Measurements from ENCODE around the gene HLA-A. TPM values are rescaled to one million over a fixed set of nuclear protein-coding genes. Genes with fewer than 3 reads are reported as not detected.

HLA-A gene
- total and polyA plus RNA-seq, 2 of the 13 experiments (the other 11 are each of a cell fraction or from before 2014, with no cell fraction given) = 345 to 527 TPM

DNA sequence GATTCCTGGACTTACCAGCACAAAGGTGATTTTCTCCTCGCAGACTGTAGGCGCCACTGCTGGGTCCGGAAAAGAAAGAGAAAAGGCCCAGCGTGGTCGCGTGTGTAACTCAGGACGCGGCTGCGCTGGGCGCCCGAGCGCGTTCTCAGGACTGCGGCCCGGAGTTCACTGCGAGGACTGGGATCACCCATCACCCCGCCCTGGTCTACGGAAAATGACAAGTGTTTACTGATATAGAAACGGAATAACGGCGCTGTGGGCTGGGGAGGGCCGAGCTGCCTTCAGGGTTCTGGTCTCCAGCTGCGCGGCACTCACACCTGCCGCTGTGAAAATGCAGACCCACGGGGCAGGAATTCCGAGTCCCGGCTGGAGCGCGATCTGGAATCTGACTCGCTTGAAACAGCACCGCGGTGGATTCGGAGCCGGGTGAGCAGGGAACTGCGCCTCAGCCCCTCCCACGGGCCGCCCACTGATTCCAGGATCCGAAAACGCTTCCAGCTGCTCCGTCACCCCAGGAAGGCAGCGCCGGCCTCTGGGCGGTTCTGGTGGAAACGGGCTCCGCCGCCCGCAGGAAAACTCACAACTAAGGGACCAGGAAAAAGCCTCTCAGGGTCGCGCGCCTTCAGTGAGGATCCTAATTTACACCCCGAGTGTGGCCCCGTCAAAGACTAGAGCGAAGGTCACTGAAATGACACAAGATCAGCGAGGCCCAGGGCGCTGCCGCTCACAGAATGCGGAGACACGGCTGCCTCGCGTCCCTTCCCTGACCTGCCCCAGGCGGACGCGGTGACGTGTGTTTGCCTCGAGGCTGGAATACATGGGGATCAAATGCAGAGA, 34.5 kb downstream of the HLA-A start (continued):
- TF ChIP-seq ZFP90 (CRISPR knock-in tag; IDR thresholded peaks at IDR 0.05; ENCODE audit: borderline replicate concordance) = peak; percentile 45; the same call in 1 of the 2 replicates
- peak; percentile 61 for TF ChIP-seq ZNF205 (CRISPR knock-in tag; IDR thresholded peaks at IDR 0.05)
- no peak; the same call in 1 of the 2 replicates for TF ChIP-seq PHF20 (CRISPR knock-in tag; IDR thresholded peaks at IDR 0.05)
- peak; percentile 34; the same call in 1 of the 2 replicates for TF ChIP-seq MEIS2 (CRISPR knock-in tag; IDR thresholded peaks at IDR 0.05)
- 0 out of 2 replicates have a peak, but pooled peaks have one; percentile 37 for TF ChIP-seq ZBTB38 (CRISPR knock-in tag; IDR thresholded peaks at IDR 0.05)
- no peak for TF ChIP-seq SCMH1 (CRISPR knock-in tag; IDR thresholded peaks at IDR 0.05; ENCODE audit: borderline replicate concordance)
- TF ChIP-seq RBAK (CRISPR knock-in tag; IDR thresholded peaks at IDR 0.05) = 0 out of 2 replicates have a peak, but pooled peaks have one; percentile 38
- TF ChIP-seq, protein P1, sequence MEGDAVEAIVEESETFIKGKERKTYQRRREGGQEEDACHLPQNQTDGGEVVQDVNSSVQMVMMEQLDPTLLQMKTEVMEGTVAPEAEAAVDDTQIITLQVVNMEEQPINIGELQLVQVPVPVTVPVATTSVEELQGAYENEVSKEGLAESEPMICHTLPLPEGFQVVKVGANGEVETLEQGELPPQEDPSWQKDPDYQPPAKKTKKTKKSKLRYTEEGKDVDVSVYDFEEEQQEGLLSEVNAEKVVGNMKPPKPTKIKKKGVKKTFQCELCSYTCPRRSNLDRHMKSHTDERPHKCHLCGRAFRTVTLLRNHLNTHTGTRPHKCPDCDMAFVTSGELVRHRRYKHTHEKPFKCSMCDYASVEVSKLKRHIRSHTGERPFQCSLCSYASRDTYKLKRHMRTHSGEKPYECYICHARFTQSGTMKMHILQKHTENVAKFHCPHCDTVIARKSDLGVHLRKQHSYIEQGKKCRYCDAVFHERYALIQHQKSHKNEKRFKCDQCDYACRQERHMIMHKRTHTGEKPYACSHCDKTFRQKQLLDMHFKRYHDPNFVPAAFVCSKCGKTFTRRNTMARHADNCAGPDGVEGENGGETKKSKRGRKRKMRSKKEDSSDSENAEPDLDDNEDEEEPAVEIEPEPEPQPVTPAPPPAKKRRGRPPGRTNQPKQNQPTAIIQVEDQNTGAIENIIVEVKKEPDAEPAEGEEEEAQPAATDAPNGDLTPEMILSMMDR (CRISPR knock-in tag; IDR thresholded peaks at IDR 0.05) = peak; percentile 60
- no peak for TF ChIP-seq ZNF207 (IDR thresholded peaks at IDR 0.05; ENCODE audit: borderline replicate concordance)
- TF ChIP-seq ZNF777 (CRISPR knock-in tag; IDR thresholded peaks at IDR 0.05) = peak; percentile 80
- TF ChIP-seq EEA1 (CRISPR knock-in tag; IDR thresholded peaks at IDR 0.05; ENCODE audit: borderline replicate concordance) = no peak
- no peak for TF ChIP-seq BCLAF1 (IDR thresholded peaks at IDR 0.05)
- no peak for TF ChIP-seq ZNF7 (CRISPR knock-in tag; IDR thresholded peaks at IDR 0.05)
- TF ChIP-seq ZNF616 (CRISPR knock-in tag; IDR thresholded peaks at IDR 0.05; ENCODE audit: low read depth) = no peak
- TF ChIP-seq GFI1 (CRISPR knock-in tag; IDR thresholded peaks at IDR 0.05; ENCODE audit: borderline replicate concordance) = no peak
- TF ChIP-seq, protein P2, sequence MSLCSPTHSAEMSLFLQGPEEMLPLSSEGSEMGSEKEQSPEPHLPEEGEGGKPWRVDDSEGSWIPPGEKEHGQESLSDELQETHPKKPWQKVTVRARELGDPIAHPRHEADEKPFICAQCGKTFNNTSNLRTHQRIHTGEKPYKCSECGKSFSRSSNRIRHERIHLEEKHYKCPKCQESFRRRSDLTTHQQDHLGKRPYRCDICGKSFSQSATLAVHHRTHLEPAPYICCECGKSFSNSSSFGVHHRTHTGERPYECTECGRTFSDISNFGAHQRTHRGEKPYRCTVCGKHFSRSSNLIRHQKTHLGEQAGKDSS (CRISPR knock-in tag; IDR thresholded peaks at IDR 0.05; ENCODE audit: borderline replicate concordance, low read depth) = peak; percentile 65
- no peak for TF ChIP-seq PLRG1 (conservative IDR thresholded peaks at IDR 0.05)

Data from HepG2 (cell line).